PFSK-1 (cell line): ENCODE data around the gene CABP7.

Experiments
- POLR2AphosphoS5 ChIP-seq: IDR thresholded peaks from 2 replicates; pipeline ENCODE4 v1.6.1; 2012; ENCODE audit warnings: low read depth, mild to moderate bottlenecking, control low read depth, low read length, moderate library complexity
- REST ChIP-seq, 2 experiments: IDR thresholded peaks; 2 replicates each; pipeline versions ENCODE4 v1.6.1 to v1.8.0; 2011 to 2012; ENCODE audit warnings: low read depth in 2 of 2, low read length in 2 of 2, control low read depth in 1 of 2, inconsistent platforms in 1 of 2, mild to moderate bottlenecking in 1 of 2, moderate library complexity in 1 of 2; ENCODE audit not compliant: insufficient read depth in 1 of 2
- SIN3A ChIP-seq: IDR thresholded peaks from 2 replicates; pipeline ENCODE4 v1.6.1; 2012; ENCODE audit warnings: mild to moderate bottlenecking, low read length, moderate library complexity, borderline replicate concordance; ENCODE audit not compliant: insufficient read depth

DNA sequence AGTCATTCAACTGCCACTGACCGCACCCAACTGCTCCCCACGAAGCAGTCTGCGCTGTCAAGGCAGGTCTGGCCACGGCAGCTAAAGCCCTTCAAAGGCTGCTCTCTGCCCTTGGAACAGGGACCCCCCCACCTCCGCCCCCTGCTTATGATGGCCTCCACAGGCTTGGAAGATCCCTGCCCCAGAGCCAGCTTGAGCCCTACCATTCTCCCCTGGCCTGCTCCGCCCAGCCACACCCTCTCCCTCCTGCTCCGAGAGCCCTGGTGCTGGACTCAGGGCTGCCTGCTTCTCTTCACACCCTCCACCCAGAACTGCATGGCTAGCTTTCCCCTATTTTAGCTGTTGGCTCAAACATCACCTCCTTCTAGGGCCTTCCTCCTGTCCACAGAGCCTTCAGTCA lies 28.0 kb downstream of the CABP7 start:
- TF ChIP-seq POLR2AphosphoS5 (no peak), SIN3A (no peak), REST (IDR thresholded peaks at IDR 0.05; ENCODE audit: insufficient read depth in 1 of 2, low read depth in 2 of 2, low read length in 2 of 2) (no peak)
